Hepatocyte (in vitro differentiated cells): ENCODE data around the gene LMBRD2.

Experiments used
- CTCF ChIP-seq: fragments of 200-600 bp; sonication (generic); IDR thresholded peaks from 2 replicates; pipeline ENCODE4 v1.5.1; 2016; ENCODE audit warnings: antibody characterized with exemption, mild to moderate bottlenecking; ENCODE audit not compliant: poor library complexity
- EZH2 ChIP-seq: fragments of 200-600 bp; sonication (generic); IDR thresholded peaks from 2 replicates; pipeline ENCODE4 v1.6.1; 2016; ENCODE audit warnings: antibody characterized with exemption, mild to moderate bottlenecking, borderline replicate concordance
- EZH2phosphoT487 ChIP-seq: fragments of 200-600 bp; sonication (generic); IDR thresholded peaks from one replicate; pipeline ENCODE4 v1.6.1; 2018; ENCODE audit warnings: antibody characterized with exemption, mild to moderate bottlenecking, low read depth, moderate library complexity; ENCODE audit not compliant: unreplicated experiment, severe bottlenecking

DNA sequence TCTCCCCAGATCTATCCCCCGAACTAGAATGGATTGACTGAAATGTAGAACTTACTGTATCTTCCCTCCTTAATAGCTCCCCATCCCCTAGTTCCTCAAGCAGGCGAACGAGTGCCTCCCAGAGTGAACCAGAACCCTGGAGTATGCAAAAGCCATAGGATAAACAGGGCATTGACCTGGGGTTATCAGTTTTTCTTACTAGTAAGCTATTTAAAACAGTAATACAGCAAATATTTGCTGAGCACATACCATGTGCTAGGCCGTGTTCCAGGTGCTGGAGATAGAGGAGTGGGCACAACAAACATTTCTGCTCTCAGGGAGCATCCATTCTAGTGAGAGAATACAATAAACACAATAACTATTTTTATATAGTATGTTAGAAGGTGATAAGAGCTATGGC is 2.0 kb upstream of the LMBRD2 start:
- TF ChIP-seq CTCF (no peak), EZH2 (no peak), EZH2phosphoT487 (no peak)
